ENCODE results near the gene PSORS1C2.

- TF ChIP-seq ZNF274 (IDR thresholded peaks at IDR 0.05; ENCODE audit: low read depth, low read length) (no peak), YY1 (IDR thresholded peaks at IDR 0.05; ENCODE audit: insufficient read depth, insufficient read length) (no peak), SUZ12 (IDR thresholded peaks at IDR 0.05; ENCODE audit: extremely low read depth, insufficient read depth, insufficient read length) (no peak)
These were observed 46.6 kb downstream of the PSORS1C2 start for GRCh38 chr6:31092238-31092637.
